MM.1S (cell line): ENCODE data around the gene NAIF1.
"Not testable (repeated sequence)": the region's sequence is repeated elsewhere in the genome, so short reads cannot be mapped to it uniquely, and the experiment has no call there.

Experiments used
- DNase-seq: peaks from one replicate; pipeline ENCODE4 v3.0.0-alpha.2; 2015
- H2AFZ ChIP-seq: fragments of 300-600 bp; sonication (generic); 2 replicates; pipeline ENCODE4 v1.6.0; 2016; ENCODE audit warnings: antibody characterized with exemption, low read length
- H3F3A ChIP-seq: fragments of 300-600 bp; sonication (generic); 2 replicates; pipeline ENCODE4 v1.6.1; 2016; ENCODE audit warnings: mild to moderate bottlenecking, antibody characterized with exemption, low read length, moderate library complexity, mixed read lengths; ENCODE audit not compliant: insufficient read depth
- H3K27ac ChIP-seq: fragments of 300-600 bp; sonication (generic); 2 replicates; pipeline ENCODE4 v1.5.1; 2016; ENCODE audit warnings: mild to moderate bottlenecking, low read length
- H3K27me3 ChIP-seq: fragments of 300-600 bp; sonication (generic); replicated peaks from 2 replicates; pipeline ENCODE4 v1.6.0; 2016; ENCODE audit warnings: low read length; ENCODE audit not compliant: insufficient read depth
- H3K36me3 ChIP-seq: fragments of 300-600 bp; sonication (generic); replicated peaks from 2 replicates; pipeline ENCODE4 v1.6.1; 2016; ENCODE audit warnings: mild to moderate bottlenecking, low read length, mixed read lengths; ENCODE audit not compliant: insufficient read depth
- H3K4me1 ChIP-seq: fragments of 300-600 bp; sonication (generic); 2 replicates; pipeline ENCODE4 v1.6.1; 2016; ENCODE audit warnings: low read length, mixed read lengths
- H3K4me2 ChIP-seq: fragments of 300-600 bp; sonication (generic); 2 replicates; pipeline ENCODE4 v1.6.0; 2016; ENCODE audit warnings: low read depth, low read length
- H3K4me3 ChIP-seq: fragments of 300-600 bp; sonication (generic); 2 replicates; pipeline ENCODE4 v1.5.1; 2016; ENCODE audit warnings: low read length, mixed read lengths
- H3K79me2 ChIP-seq: fragments of 300-600 bp; sonication (generic); 2 replicates; pipeline ENCODE4 v1.6.1; 2016; ENCODE audit warnings: mixed run types, low read length, mixed read lengths
- H3K9ac ChIP-seq: fragments of 300-600 bp; sonication (generic); 2 replicates; pipeline ENCODE4 v1.6.1; 2016; ENCODE audit warnings: low read length, mixed read lengths
- H3K9me2 ChIP-seq: fragments of 300-600 bp; sonication (generic); replicated peaks from 2 replicates; pipeline ENCODE4 v1.6.1; 2016; ENCODE audit warnings: mild to moderate bottlenecking, low read length, mixed read lengths; ENCODE audit not compliant: insufficient read depth
- H3K9me3 ChIP-seq: fragments of 300-600 bp; sonication (generic); replicated peaks from 2 replicates; pipeline ENCODE4 v1.6.1; 2016; ENCODE audit warnings: mild to moderate bottlenecking, low read length, mixed read lengths; ENCODE audit not compliant: insufficient read depth
- H4K20me1 ChIP-seq: fragments of 300-600 bp; sonication (generic); 2 replicates; pipeline ENCODE4 v1.6.1; 2016; ENCODE audit warnings: mild to moderate bottlenecking, low read length, moderate library complexity, mixed read lengths; ENCODE audit not compliant: insufficient read depth
- CTCF ChIP-seq: fragments of 300-600 bp; sonication (generic); IDR thresholded peaks from 2 replicates; pipeline ENCODE4 v1.5.1; 2016; ENCODE audit warnings: antibody characterized with exemption, low read length, mixed read lengths
- EZH2 ChIP-seq: fragments of 300-600 bp; sonication (generic); optimal IDR thresholded peaks from 2 replicates; pipeline ENCODE3; 2017; ENCODE audit warnings: low read depth, mild to moderate bottlenecking, antibody characterized with exemption, low read length, mixed read lengths
- EZH2phosphoT487 ChIP-seq: fragments of 300-600 bp; sonication (generic); IDR thresholded peaks from 2 replicates; pipeline ENCODE4 v1.6.1; 2018; ENCODE audit warnings: antibody characterized with exemption, low read length

The NAIF1 gene

GRCh38 chr9:128043467-128043868, 23.7 kb downstream of the NAIF1 start:
- Histone ChIP-seq H3K4me1 (no peaks in the 10 kb centered on the region), H3K9me3 (no peaks in the 10 kb centered on the region), H3K27me3 (no peaks in the 10 kb centered on the region), H3K36me3 (no peaks in the 10 kb centered on the region), H3K4me2 (no peak overlapping the region), H3K79me2 (no peaks in the 10 kb centered on the region), H4K20me1 (no peaks in the 10 kb centered on the region), H3K9ac (no peak overlapping the region), H3F3A (no peaks in the 10 kb centered on the region), H3K9me2 (no peaks in the 10 kb centered on the region), H3K4me3 (no peak overlapping the region), H3K27ac (no peak overlapping the region), H2AFZ (no peak overlapping the region)
- no peak for DNase-seq
- TF ChIP-seq EZH2phosphoT487 = no peak
- TF ChIP-seq CTCF = no peak
- no peak for TF ChIP-seq EZH2

GRCh38 chr9:128042043-128042442, 25.1 kb downstream of the NAIF1 start:
- H3F3A ChIP-seq = no peaks in the 10 kb centered on the region
- no peaks in the 10 kb centered on the region for H3K9me2 ChIP-seq
- H3K4me2 ChIP-seq = no peak overlapping the region
- no peak overlapping the region for H3K27ac ChIP-seq
- no peak overlapping the region for H3K9ac ChIP-seq
- no peaks in the 10 kb centered on the region for H3K36me3 ChIP-seq
- H3K4me1 ChIP-seq = no peaks in the 10 kb centered on the region
- no peak overlapping the region for H3K4me3 ChIP-seq
- no peaks in the 10 kb centered on the region for H3K79me2 ChIP-seq
- TF ChIP-seq EZH2phosphoT487 (no peak), EZH2 (no peak), CTCF (no peak)
- no peak for DNase-seq
- no peak overlapping the region for H2AFZ ChIP-seq
- H3K27me3 ChIP-seq = no peaks in the 10 kb centered on the region
- no peaks in the 10 kb centered on the region for H4K20me1 ChIP-seq
- no peaks in the 10 kb centered on the region for H3K9me3 ChIP-seq

- not testable (repeated sequence) for H3K79me2 ChIP-seq, H3F3A ChIP-seq, H3K9me2 ChIP-seq, H3K9ac ChIP-seq, H3K4me2 ChIP-seq, DNase-seq, H3K27ac ChIP-seq, H2AFZ ChIP-seq, H3K4me1 ChIP-seq, H3K9me3 ChIP-seq, H3K36me3 ChIP-seq, H3K4me3 ChIP-seq, H4K20me1 ChIP-seq, H3K27me3 ChIP-seq
These were observed 26.3 kb downstream of the NAIF1 start for GRCh38 chr9:128040783-128041182.

- H3K9me3 ChIP-seq, H3K4me3 ChIP-seq, H3K79me2 ChIP-seq, H3K27ac ChIP-seq, H3K27me3 ChIP-seq, H3F3A ChIP-seq, H4K20me1 ChIP-seq, H3K36me3 ChIP-seq, DNase-seq, H3K4me2 ChIP-seq, H2AFZ ChIP-seq, H3K9ac ChIP-seq, H3K9me2 ChIP-seq, H3K4me1 ChIP-seq: not testable (repeated sequence)
These were observed 30.6 kb downstream of the NAIF1 start for GRCh38 chr9:128036522-128036921.
